ENCODE measurements around the gene GRID2IP. TPM values are rescaled to one million over a fixed set of nuclear protein-coding genes. Genes with fewer than 3 reads are reported as not detected.

Gene GRID2IP
- total RNA-seq, 1 donor from 2014 or later = 0.41 TPM

GRCh38 chr7:6508539-6508938 lies 42.7 kb downstream of the GRID2IP start:
- H3K4me3 ChIP-seq = no peak overlapping the region
- DNase-seq (no peak), ATAC-seq (no peak)
- intact Hi-C loops (cut with DNase I) = no loop called here
- H3K4me1 ChIP-seq = peaks cover 7% of the 10 kb centered on the region
- H3K9me3 ChIP-seq = no peaks in the 10 kb centered on the region
- no peaks in the 10 kb centered on the region for H3K27me3 ChIP-seq (ENCODE audit: low read depth)
- H3K27ac ChIP-seq = no peak overlapping the region
- TF ChIP-seq CTCF (IDR thresholded peaks at IDR 0.05) = no peak
- no peaks in the 10 kb centered on the region for H3K36me3 ChIP-seq

- Histone ChIP-seq H3K4me1 (peaks cover 12% of the 10 kb centered on the region), H3K27me3 (ENCODE audit: low read depth) (no peaks in the 10 kb centered on the region), H3K27ac (no peak overlapping the region), H3K4me3 (no peak overlapping the region), H3K36me3 (no peaks in the 10 kb centered on the region), H3K9me3 (no peaks in the 10 kb centered on the region)
- intact Hi-C loops (cut with DNase I) = no loop called here
- DNase-seq (no peak), ATAC-seq (no peak)
- TF ChIP-seq CTCF (IDR thresholded peaks at IDR 0.05) = no peak
These were observed 43.4 kb downstream of the GRID2IP start for GRCh38 chr7:6507906-6508305.

GRCh38 chr7:6505685-6506559 lies 45.3 kb downstream of the GRID2IP start:
- Histone ChIP-seq H3K4me1 (peaks cover 14% of the 10 kb centered on the region), H3K27ac (no peak overlapping the region), H3K36me3 (no peaks in the 10 kb centered on the region), H3K27me3 (ENCODE audit: low read depth) (no peaks in the 10 kb centered on the region), H3K9me3 (no peaks in the 10 kb centered on the region), H3K4me3 (no peak overlapping the region)
- DNase-seq (no peak), ATAC-seq (no peak)
- intact Hi-C loops (cut with DNase I) = no loop called here
- no peak for TF ChIP-seq CTCF (IDR thresholded peaks at IDR 0.05)

- Histone ChIP-seq H3K27me3 (ENCODE audit: low read depth) (no peaks in the 10 kb centered on the region), H3K4me1 (peaks cover 14% of the 10 kb centered on the region), H3K4me3 (peak overlapping the region; percentile 70), H3K9me3 (no peaks in the 10 kb centered on the region), H3K36me3 (no peaks in the 10 kb centered on the region), H3K27ac (peak overlapping the region; percentile 81)
- DNase-seq = no peak
- no peak for ATAC-seq
- no peak for TF ChIP-seq CTCF (IDR thresholded peaks at IDR 0.05)
- intact Hi-C loops (cut with DNase I) = no loop called here
These were observed 46.3 kb downstream of the GRID2IP start for GRCh38 chr7:6504996-6505395.

- Histone ChIP-seq H3K36me3 (no peaks in the 10 kb centered on the region), H3K27ac (peak overlapping the region; percentile 81), H3K4me3 (peak overlapping the region; percentile 70), H3K4me1 (peaks cover 14% of the 10 kb centered on the region), H3K27me3 (ENCODE audit: low read depth) (no peaks in the 10 kb centered on the region), H3K9me3 (no peaks in the 10 kb centered on the region)
- TF ChIP-seq CTCF (IDR thresholded peaks at IDR 0.05) = no peak
- DNase-seq (no peak), ATAC-seq (no peak)
- intact Hi-C loops (cut with DNase I) = no loop called here
These were observed 48.4 kb downstream of the GRID2IP start for GRCh38 chr7:6502886-6503285.
